Coronary artery (tissue), 2 donors: ENCODE measurements around the gene LSM12.
"Not testable (repeated sequence)": the region's sequence is repeated elsewhere in the genome, so short reads cannot be mapped to it uniquely, and the experiment has no call there.

Source experiments
- DNase-seq: peaks from one replicate; pipeline ENCODE4 v3.0.0-alpha.2; 2017; ENCODE audit warnings: low spot score
- H3K27ac ChIP-seq, 2 donors: fragments of 200-600 bp; sonication (generic); one replicate each; pipeline ENCODE4 v1.5.1; 2016 to 2019
- H3K4me3 ChIP-seq: fragments of 200-600 bp; sonication (generic); 2 replicates; pipeline ENCODE4 v1.5.1; 2016; ENCODE audit warnings: mild to moderate bottlenecking, moderate library complexity
- CTCF ChIP-seq: fragments of 200-600 bp; sonication (generic); IDR thresholded peaks from one replicate; pipeline ENCODE4 v1.5.1; 2019; ENCODE audit warnings: antibody characterized with exemption

The LSM12 gene

GRCh38 chr17:44000141-44000860 lies 66.2 kb downstream of the LSM12 start:
- no peak for TF ChIP-seq CTCF
- no peak for DNase-seq
- no peak overlapping the region for H3K27ac ChIP-seq
- H3K4me3 ChIP-seq = no peak overlapping the region

- TF ChIP-seq CTCF = no peak
- Histone ChIP-seq H3K27ac (no peak overlapping the region), H3K4me3 (no peak overlapping the region)
- DNase-seq = no peak
These were observed 67.4 kb downstream of the LSM12 start for GRCh38 chr17:43999024-43999423.

GRCh38 chr17:43998552-43998951 lies 67.9 kb downstream of the LSM12 start:
- TF ChIP-seq CTCF = no peak
- Histone ChIP-seq H3K27ac (no peak overlapping the region), H3K4me3 (no peak overlapping the region)
- DNase-seq = no peak

GRCh38 chr17:43997180-43997579 lies 69.3 kb downstream of the LSM12 start:
- H3K4me3 ChIP-seq, H3K27ac ChIP-seq, DNase-seq: not testable (repeated sequence)

GRCh38 chr17:43995150-43995471 lies 71.4 kb downstream of the LSM12 start:
- no peak overlapping the region for H3K27ac ChIP-seq
- DNase-seq = no peak
- TF ChIP-seq CTCF = no peak
- peak overlapping the region; percentile 56 for H3K4me3 ChIP-seq

GRCh38 chr17:43994272-43995149 lies 72.0 kb downstream of the LSM12 start:
- TF ChIP-seq CTCF = peak; percentile 68
- DNase-seq = no peak
- no peak overlapping the region for H3K27ac ChIP-seq
- H3K4me3 ChIP-seq = peak overlapping the region; percentile 56

- no peak for DNase-seq
- TF ChIP-seq CTCF = no peak
- Histone ChIP-seq H3K4me3 (no peak overlapping the region), H3K27ac (no peak overlapping the region)
These were observed 73.8 kb downstream of the LSM12 start for GRCh38 chr17:43992641-43993040.
